Neural cell (in vitro differentiated cells): ENCODE results near the gene SRA1. TPM values are rescaled to one million over a fixed set of nuclear protein-coding genes. Genes with fewer than 3 reads are reported as not detected.
"Not testable (repeated sequence)": the region's sequence is repeated elsewhere in the genome, so short reads cannot be mapped to it uniquely, and the experiment has no call there.

Experiments used
- H2AFZ ChIP-seq: fragments of 200-600, 300-800 bp; sonication (generic), shearing (Covaris generic); 2 replicates; pipeline ENCODE4 v1.6.0; 2014; ENCODE audit warnings: low read depth, mild to moderate bottlenecking, antibody characterized with exemption, low read length, moderate library complexity
- H3F3A ChIP-seq: fragments of 200-600 bp; shearing (Covaris generic); 2 replicates; pipeline ENCODE4 v1.6.1; 2016; ENCODE audit warnings: mild to moderate bottlenecking, moderate library complexity, mixed read lengths, antibody characterized with exemption, low read length; ENCODE audit not compliant: insufficient read depth, poor library complexity, severe bottlenecking
- H3K27ac ChIP-seq: fragments of 200-600, 300-800 bp; sonication (generic), shearing (Covaris generic); 2 replicates; pipeline ENCODE4 v1.5.1; 2014; ENCODE audit warnings: mild to moderate bottlenecking, low read length, moderate library complexity
- H3K27me3 ChIP-seq: fragments of 300-800, 200-600 bp; sonication (generic), shearing (Covaris generic); 2 replicates; pipeline ENCODE4 v1.6.0; 2014; ENCODE audit warnings: mild to moderate bottlenecking, low read depth, low read length, moderate library complexity; ENCODE audit not compliant: insufficient read depth
- H3K36me3 ChIP-seq: fragments of 300-800, 200-600 bp; sonication (generic), shearing (Covaris generic); 2 replicates; pipeline ENCODE4 v1.5.1; 2014; ENCODE audit warnings: mild to moderate bottlenecking, antibody characterized with exemption, low read length, moderate library complexity; ENCODE audit not compliant: insufficient read depth
- H3K4me2 ChIP-seq: fragments of 300-800, 200-600 bp; sonication (generic), shearing (Covaris generic); 2 replicates; pipeline ENCODE4 v1.6.0; 2014; ENCODE audit warnings: mild to moderate bottlenecking, low read length
- H3K4me3 ChIP-seq: fragments of 300-800, 200-600 bp; sonication (generic), shearing (Covaris generic); 2 replicates; pipeline ENCODE4 v1.5.1; 2014; ENCODE audit warnings: mild to moderate bottlenecking, low read length, moderate library complexity
- H3K79me2 ChIP-seq: fragments of 200-600 bp; shearing (Covaris generic); replicated peaks from 2 replicates; pipeline ENCODE4 v1.6.0; 2014; ENCODE audit warnings: mild to moderate bottlenecking, low read length, moderate library complexity; ENCODE audit not compliant: insufficient read depth
- H3K9ac ChIP-seq: fragments of 300-800, 200-600 bp; sonication (generic), shearing (Covaris generic); 2 replicates; pipeline ENCODE4 v1.6.1; 2016; ENCODE audit warnings: mild to moderate bottlenecking, low read length, mixed read lengths
- H3K9me2 ChIP-seq: fragments of 200-600 bp; shearing (Covaris generic); 2 replicates; pipeline ENCODE4 v1.6.1; 2016; ENCODE audit warnings: mild to moderate bottlenecking, low read length, mixed read lengths; ENCODE audit not compliant: insufficient read depth
- H3K9me3 ChIP-seq: fragments of 200-600, 300-800 bp; sonication (generic), shearing (Covaris generic); 2 replicates; pipeline ENCODE4 v1.6.1; 2016; ENCODE audit warnings: mild to moderate bottlenecking, mixed run types, low read length, moderate library complexity, mixed read lengths
- H4K20me1 ChIP-seq: fragments of 200-600 bp; shearing (Covaris generic); 2 replicates; pipeline ENCODE4 v1.6.1; 2016; ENCODE audit warnings: mild to moderate bottlenecking, mixed run types; ENCODE audit not compliant: insufficient read depth
- EP300 ChIP-seq: fragments of 450-650 bp; conservative IDR thresholded peaks from 2 replicates; pipeline ENCODE4 v1.6.1; 2014; ENCODE audit warnings: antibody characterized with exemption, mild to moderate bottlenecking, moderate library complexity; ENCODE audit not compliant: poor library complexity, severe bottlenecking
- EZH2 ChIP-seq: fragments of 200-600, 300-800 bp; shearing (Covaris generic), sonication (generic); IDR thresholded peaks from 2 replicates; pipeline ENCODE4 v1.6.1; 2014; ENCODE audit warnings: antibody characterized with exemption, low read length, borderline replicate concordance, mild to moderate bottlenecking; ENCODE audit not compliant: insufficient read depth, poor library complexity, severe bottlenecking
- MXI1 ChIP-seq: fragments of 450-650 bp; conservative IDR thresholded peaks from 2 replicates; pipeline ENCODE4 v1.6.1; 2014; ENCODE audit warnings: antibody characterized with exemption, mild to moderate bottlenecking; ENCODE audit not compliant: poor library complexity, severe bottlenecking
- POLR2AphosphoS5 ChIP-seq: IDR thresholded peaks from 2 replicates; pipeline ENCODE4 v1.6.1; 2012
- RAD21 ChIP-seq: fragments of 450-650 bp; conservative IDR thresholded peaks from 2 replicates; pipeline ENCODE4 v1.6.1; 2014; ENCODE audit warnings: antibody characterized with exemption, mild to moderate bottlenecking, moderate library complexity
- REST ChIP-seq: IDR thresholded peaks from 2 replicates; pipeline ENCODE4 v1.6.1; 2012; ENCODE audit warnings: borderline replicate concordance
- SMC3 ChIP-seq: fragments of 450-650 bp; conservative IDR thresholded peaks from 2 replicates; pipeline ENCODE4 v1.6.1; 2014; ENCODE audit warnings: antibody characterized with exemption, mild to moderate bottlenecking, moderate library complexity; ENCODE audit not compliant: poor library complexity
- TAF1 ChIP-seq: IDR thresholded peaks from 2 replicates; pipeline ENCODE4 v1.6.1; 2012; ENCODE audit warnings: low read depth
- polyA plus RNA-seq: library from polyadenylated mRNA; depleted of rRNA; stranded (reverse); fragments of >200 nt; gene quantifications from 2 replicates; pipeline ENCODE4 v1.2.3, GENCODE V29; 2014
- TF ChIP-seq, protein P1 (sequence below): fragments of 450-650 bp; IDR thresholded peaks from 2 replicates; pipeline ENCODE4 v1.5.1; 2014; ENCODE audit warnings: antibody characterized with exemption, mild to moderate bottlenecking, moderate library complexity; ENCODE audit not compliant: poor library complexity, severe bottlenecking

SRA1 gene
- polyA plus RNA-seq, 1 donor from 2014 or later, result 73.5 TPM

GRCh38 chr5:140595538-140596300, 38.4 kb upstream of the SRA1 start:
- no peaks in the 10 kb centered on the region for H3K27me3 ChIP-seq
- no peak overlapping the region for H2AFZ ChIP-seq
- no peak overlapping the region for H3K4me2 ChIP-seq
- H3K36me3 ChIP-seq, result no peaks in the 10 kb centered on the region
- H3K79me2 ChIP-seq, result no peaks in the 10 kb centered on the region
- H3K4me3 ChIP-seq, result no peak overlapping the region
- no peak overlapping the region for H3K9ac ChIP-seq
- no peaks in the 10 kb centered on the region for H3K9me3 ChIP-seq
- H4K20me1 ChIP-seq, result no peaks in the 10 kb centered on the region
- TF ChIP-seq MXI1 (no peak), EP300 (no peak), EZH2 (no peak), REST (no peak)
- H3K9me2 ChIP-seq, result no peaks in the 10 kb centered on the region
- no peak overlapping the region for H3K27ac ChIP-seq
- no peaks in the 10 kb centered on the region for H3F3A ChIP-seq

DNA sequence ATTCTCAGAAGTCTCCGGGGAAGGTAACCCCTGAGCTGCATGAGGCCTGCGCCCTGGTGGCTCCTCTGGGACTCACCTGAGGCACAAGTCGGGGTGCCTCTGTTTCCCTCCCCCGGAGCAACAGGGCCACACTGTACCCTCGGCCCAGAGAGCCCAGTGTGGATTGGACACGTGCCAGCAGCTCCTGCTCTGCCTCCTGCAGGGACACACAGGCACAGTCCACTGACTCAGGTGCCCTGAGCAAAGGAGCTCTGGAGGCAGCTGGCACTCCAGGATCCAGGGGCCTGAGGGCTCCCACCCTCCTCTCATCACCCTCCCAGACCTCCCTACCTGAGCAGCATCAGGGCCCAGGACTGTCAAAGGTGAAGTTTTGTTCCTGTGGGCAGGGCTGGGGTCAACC, 36.9 kb upstream of the SRA1 start:
- H3K4me2 ChIP-seq, result no peak overlapping the region
- H3K9ac ChIP-seq, result no peak overlapping the region
- no peaks in the 10 kb centered on the region for H3K27me3 ChIP-seq
- H3F3A ChIP-seq, result no peaks in the 10 kb centered on the region
- H3K4me3 ChIP-seq, result no peak overlapping the region
- H3K9me3 ChIP-seq, result no peaks in the 10 kb centered on the region
- H3K36me3 ChIP-seq, result no peaks in the 10 kb centered on the region
- H4K20me1 ChIP-seq, result no peaks in the 10 kb centered on the region
- no peak overlapping the region for H3K27ac ChIP-seq
- no peaks in the 10 kb centered on the region for H3K79me2 ChIP-seq
- H3K9me2 ChIP-seq, result no peaks in the 10 kb centered on the region
- TF ChIP-seq TAF1 (no peak), SMC3 (no peak), EZH2 (no peak), EP300 (no peak), POLR2AphosphoS5 (no peak), REST (no peak), MXI1 (no peak), RAD21 (no peak)
- TF ChIP-seq, protein P1, sequence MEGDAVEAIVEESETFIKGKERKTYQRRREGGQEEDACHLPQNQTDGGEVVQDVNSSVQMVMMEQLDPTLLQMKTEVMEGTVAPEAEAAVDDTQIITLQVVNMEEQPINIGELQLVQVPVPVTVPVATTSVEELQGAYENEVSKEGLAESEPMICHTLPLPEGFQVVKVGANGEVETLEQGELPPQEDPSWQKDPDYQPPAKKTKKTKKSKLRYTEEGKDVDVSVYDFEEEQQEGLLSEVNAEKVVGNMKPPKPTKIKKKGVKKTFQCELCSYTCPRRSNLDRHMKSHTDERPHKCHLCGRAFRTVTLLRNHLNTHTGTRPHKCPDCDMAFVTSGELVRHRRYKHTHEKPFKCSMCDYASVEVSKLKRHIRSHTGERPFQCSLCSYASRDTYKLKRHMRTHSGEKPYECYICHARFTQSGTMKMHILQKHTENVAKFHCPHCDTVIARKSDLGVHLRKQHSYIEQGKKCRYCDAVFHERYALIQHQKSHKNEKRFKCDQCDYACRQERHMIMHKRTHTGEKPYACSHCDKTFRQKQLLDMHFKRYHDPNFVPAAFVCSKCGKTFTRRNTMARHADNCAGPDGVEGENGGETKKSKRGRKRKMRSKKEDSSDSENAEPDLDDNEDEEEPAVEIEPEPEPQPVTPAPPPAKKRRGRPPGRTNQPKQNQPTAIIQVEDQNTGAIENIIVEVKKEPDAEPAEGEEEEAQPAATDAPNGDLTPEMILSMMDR, result no peak
- H2AFZ ChIP-seq, result no peak overlapping the region

DNA sequence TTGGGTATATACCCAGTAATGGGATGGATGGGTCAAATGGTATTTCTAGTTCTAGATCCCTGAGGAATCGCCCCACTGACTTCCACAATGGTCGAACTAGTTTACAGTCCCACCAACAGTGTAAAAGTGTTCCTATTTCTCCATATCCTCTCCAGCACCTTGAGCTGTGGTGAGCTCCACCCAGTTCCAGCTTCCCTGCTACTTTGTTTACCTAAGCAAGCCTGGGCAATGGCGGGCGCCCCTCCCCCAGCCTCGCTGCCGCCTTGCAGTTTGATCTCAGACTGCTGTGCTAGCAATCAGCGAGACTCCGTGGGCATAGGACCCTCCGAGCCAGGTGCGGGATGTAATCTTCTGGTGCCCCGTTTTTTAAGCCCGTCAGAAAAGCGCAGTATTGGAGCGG, 35.8 kb upstream of the SRA1 start:
- not testable (repeated sequence) for H4K20me1 ChIP-seq, H3K36me3 ChIP-seq, H2AFZ ChIP-seq, H3K4me2 ChIP-seq, H3F3A ChIP-seq, H3K4me3 ChIP-seq, H3K27me3 ChIP-seq, H3K9ac ChIP-seq, H3K79me2 ChIP-seq, H3K27ac ChIP-seq, H3K9me3 ChIP-seq, H3K9me2 ChIP-seq
